Measurements from ENCODE around the gene MYH9. TPM values are rescaled to one million over a fixed set of nuclear protein-coding genes. Genes with fewer than 3 reads are reported as not detected.
A peak's percentile ranks its signal among the peaks of the same experiment; 100 is the strongest.

The MYH9 gene
- polyA plus RNA-seq, 1 experiment: 338 TPM

- TF ChIP-seq CTCF (IDR thresholded peaks at IDR 0.05; ENCODE audit: low read depth, low read length): no peak
- Histone ChIP-seq H3K27me3 (ENCODE audit: control insufficient read depth, insufficient read depth, low read length) (no peaks in the 10 kb centered on the region), H3K9me3 (ENCODE audit: control insufficient read depth, insufficient read depth, low read length) (no peaks in the 10 kb centered on the region; the same call in 1 of the 2 replicates), H3K27ac (ENCODE audit: low read depth, low read length) (no peak overlapping the region), H3K4me3 (ENCODE audit: low read depth, low read length) (no peak overlapping the region)
- ChIA-PET POLR2A (interaction anchor here (1.1 kb wide), 1 partner anchor 8 kb away, joined by 6 read pairs; no protein-coding TSS in a partner anchor), CTCF (interaction anchor here (0.6 to 1.8 kb wide), 3 partner anchors 11 to 190 kb away, joined by 6 to 10 read pairs (median 7); no protein-coding TSS in a partner anchor)
- DNase-seq (ENCODE audit: low read depth, low spot score): no peak
Observed at GRCh38 chr22:36296690-36297089, 91.1 kb downstream of the MYH9 start.

GRCh38 chr22:36295247-36295646 is 92.5 kb downstream of the MYH9 start:
- Histone ChIP-seq H3K27ac (ENCODE audit: low read depth, low read length) (no peak overlapping the region), H3K9me3 (ENCODE audit: control insufficient read depth, insufficient read depth, low read length) (no peaks in the 10 kb centered on the region; the same call in 1 of the 2 replicates), H3K27me3 (ENCODE audit: control insufficient read depth, insufficient read depth, low read length) (no peaks in the 10 kb centered on the region), H3K4me3 (ENCODE audit: low read depth, low read length) (no peak overlapping the region)
- ChIA-PET POLR2A (interaction anchor here (0.7 to 0.9 kb wide), 2 partner anchors 9 to 60 kb away, joined by 3 read pairs; no protein-coding TSS in a partner anchor), CTCF (interaction anchor here (1.8 kb wide), 1 partner anchor 9 kb away, joined by 5 read pairs; no protein-coding TSS in a partner anchor)
- TF ChIP-seq CTCF (IDR thresholded peaks at IDR 0.05; ENCODE audit: low read depth, low read length): no peak
- no peak for DNase-seq (ENCODE audit: low read depth, low spot score)

GRCh38 chr22:36294801-36295200 is 93.0 kb downstream of the MYH9 start:
- Histone ChIP-seq H3K27ac (ENCODE audit: low read depth, low read length) (peak overlapping the region; percentile 11), H3K27me3 (ENCODE audit: control insufficient read depth, insufficient read depth, low read length) (no peaks in the 10 kb centered on the region), H3K4me3 (ENCODE audit: low read depth, low read length) (no peak overlapping the region), H3K9me3 (ENCODE audit: control insufficient read depth, insufficient read depth, low read length) (no peaks in the 10 kb centered on the region; the same call in 1 of the 2 replicates)
- DNase-seq (ENCODE audit: low read depth, low spot score): no peak
- ChIA-PET POLR2A (interaction anchor here (0.9 kb wide), 1 partner anchor 61 kb away, joined by 3 read pairs; no protein-coding TSS in a partner anchor), CTCF (interaction anchor here (1.8 kb wide), 1 partner anchor 9 kb away, joined by 5 read pairs; no protein-coding TSS in a partner anchor)
- TF ChIP-seq CTCF (IDR thresholded peaks at IDR 0.05; ENCODE audit: low read depth, low read length): no peak

GRCh38 chr22:36294293-36294620 is 93.5 kb downstream of the MYH9 start:
- Histone ChIP-seq H3K4me3 (ENCODE audit: low read depth, low read length) (no peak overlapping the region), H3K27ac (ENCODE audit: low read depth, low read length) (no peak overlapping the region), H3K27me3 (ENCODE audit: control insufficient read depth, insufficient read depth, low read length) (no peaks in the 10 kb centered on the region), H3K9me3 (ENCODE audit: control insufficient read depth, insufficient read depth, low read length) (no peaks in the 10 kb centered on the region; the same call in 1 of the 2 replicates)
- DNase-seq (ENCODE audit: low read depth, low spot score): no peak
- CTCF ChIA-PET: interaction anchor here (1.0 to 1.8 kb wide), 2 partner anchors 8 to 176 kb away, joined by 3 to 5 read pairs; no protein-coding TSS in a partner anchor
- no peak for TF ChIP-seq CTCF (IDR thresholded peaks at IDR 0.05; ENCODE audit: low read depth, low read length)
- POLR2A ChIA-PET: no interaction called here

GRCh38 chr22:36293606-36294292 is 94.0 kb downstream of the MYH9 start:
- no peak for TF ChIP-seq CTCF (IDR thresholded peaks at IDR 0.05; ENCODE audit: low read depth, low read length)
- no peak for DNase-seq (ENCODE audit: low read depth, low spot score)
- Histone ChIP-seq H3K9me3 (ENCODE audit: control insufficient read depth, insufficient read depth, low read length) (no peaks in the 10 kb centered on the region; the same call in 1 of the 2 replicates), H3K27ac (ENCODE audit: low read depth, low read length) (no peak overlapping the region), H3K4me3 (ENCODE audit: low read depth, low read length) (no peak overlapping the region), H3K27me3 (ENCODE audit: control insufficient read depth, insufficient read depth, low read length) (no peaks in the 10 kb centered on the region)
- POLR2A ChIA-PET: interaction anchor here (1.1 kb wide), 1 partner anchor 8 kb away, joined by 4 read pairs; no protein-coding TSS in a partner anchor
- CTCF ChIA-PET: interaction anchor here (1.0 to 1.8 kb wide), 2 partner anchors 8 to 177 kb away, joined by 3 to 5 read pairs; no protein-coding TSS in a partner anchor

Data from AG04450 (cell line).